A549 (cell line): ENCODE measurements around the gene DCLRE1A. TPM values are rescaled to one million over a fixed set of nuclear protein-coding genes. Genes with fewer than 3 reads are reported as not detected.
"Not testable (repeated sequence)": the region's sequence is repeated elsewhere in the genome, so short reads cannot be mapped to it uniquely, and the experiment has no call there.

Experiments used
- ATAC-seq, 2 experiments: fragments of 200-7000 bp in 1 of 2; fragments of >200 bp in 1 of 2; cut with Nextera tagmentation in 1 of 2; cut with Tn5 transposase in 1 of 2; 3 replicates each; pipeline versions ENCODE4 v1.8.0 to v1.9.1; 2018 to 2020; ENCODE audit warnings: mild to moderate bottlenecking in 1 of 2, moderate library complexity in 1 of 2
- CTCF ChIA-PET: fragments of 300-600 bp; sonication (Branson Sonifier 250); formaldehyde crosslinking; extraction: SDS; loops from one replicate; lab custom pipeline; 2021; ENCODE audit warnings: antibody characterized with exemption, inconsistent platforms; lab: Yijun Ruan, JAX
- POLR2A ChIA-PET: fragments of 350-600 bp; formaldehyde crosslinking; extraction: SDS; loops from one replicate; lab custom pipeline; 2021; ENCODE audit warnings: antibody characterized with exemption, inconsistent platforms; lab: Yijun Ruan, JAX
- DNase-seq, 2 experiments: peaks; one replicate each; pipeline versions ENCODE4 v3.0.0 to v3.0.0-alpha.2; 2011 to 2016; ENCODE audit warnings: low read depth in 1 of 2, low spot score in 1 of 2
- FAIRE-seq: peaks from 2 replicates; lab custom pipeline; 2011; peaks lifted over from hg19 to GRCh38; lab: Jason Lieb, UNC
- H3K27ac ChIP-seq, 2 experiments: fragments of >200 bp; sonication (Bioruptor Twin); formaldehyde crosslinking; 3 replicates each; pipeline ENCODE4 v1.5.1; 2016 to 2017
- H3K4me1 ChIP-seq: fragments of >200 bp; sonication (Bioruptor Twin); formaldehyde crosslinking; 3 replicates; pipeline ENCODE4 v1.6.1; 2016
- H3K4me2 ChIP-seq: fragments of >200 bp; sonication (Bioruptor Twin); formaldehyde crosslinking; 3 replicates; pipeline ENCODE4 v1.6.1; 2016
- H3K4me3 ChIP-seq: fragments of >200 bp; sonication (Bioruptor Twin); formaldehyde crosslinking; 3 replicates; pipeline ENCODE4 v1.5.1; 2016
- H3K9me3 ChIP-seq: fragments of >200 bp; sonication (Bioruptor Twin); formaldehyde crosslinking; 3 replicates; pipeline ENCODE4 v1.6.1; 2016
- CBX2 ChIP-seq: fragments of 200-600 bp; sonication (generic); IDR thresholded peaks from 2 replicates; pipeline ENCODE4 v1.6.1; 2016; ENCODE audit warnings: low read depth, mild to moderate bottlenecking, borderline replicate concordance
- CBX8 ChIP-seq: fragments of 200-600 bp; sonication (generic); IDR thresholded peaks from 2 replicates; pipeline ENCODE4 v1.6.1; 2016
- CHD4 ChIP-seq: fragments of 200-600 bp; sonication (generic); IDR thresholded peaks from 2 replicates; pipeline ENCODE4 v1.6.1; 2016; ENCODE audit warnings: antibody characterized with exemption, mild to moderate bottlenecking, borderline replicate concordance
- EHMT2 ChIP-seq: fragments of 200-600 bp; sonication (generic); IDR thresholded peaks from 2 replicates; pipeline ENCODE4 v1.6.1; 2016; ENCODE audit warnings: antibody characterized with exemption, low read depth, mild to moderate bottlenecking, moderate library complexity
- EP300 ChIP-seq, 2 experiments: fragments of >200 bp; sonication (Bioruptor Twin); formaldehyde crosslinking; IDR thresholded peaks; 2 replicates in 1 of 2; 3 replicates in 1 of 2; pipeline ENCODE4 v1.6.1; 2016 to 2017
- ESRRA ChIP-seq: fragments of 150-350 bp; IDR thresholded peaks from 2 replicates; pipeline ENCODE4 v1.6.1; 2014; ENCODE audit warnings: mild to moderate bottlenecking, low read length, borderline replicate concordance
- FOSB ChIP-seq: fragments of 250-450 bp; sonication (Bioruptor Pico); IDR thresholded peaks from 2 replicates; pipeline ENCODE4 v1.5.0; 2020; ENCODE audit warnings: mild to moderate bottlenecking, moderate library complexity
- HEYL ChIP-seq: fragments of 250-450 bp; sonication (Bioruptor Pico); IDR thresholded peaks from 2 replicates; pipeline ENCODE4 v1.8.0; 2021; ENCODE audit warnings: mild to moderate bottlenecking, moderate library complexity
- HMGXB4 ChIP-seq: fragments of 250-450 bp; sonication (Bioruptor Pico); IDR thresholded peaks from 2 replicates; pipeline ENCODE4 v1.5.0; 2021; ENCODE audit warnings: mild to moderate bottlenecking, moderate library complexity, borderline replicate concordance
- HOXA7 ChIP-seq: fragments of 250-450 bp; sonication (Bioruptor Pico); IDR thresholded peaks from 2 replicates; pipeline ENCODE4 v1.5.0; 2020; ENCODE audit warnings: mild to moderate bottlenecking, moderate library complexity
- JUN ChIP-seq, 2 experiments: fragments of >200 bp; sonication (Bioruptor Twin); formaldehyde crosslinking; IDR thresholded peaks; 2 replicates in 1 of 2; 3 replicates in 1 of 2; pipeline ENCODE4 v1.6.1; 2016 to 2017
- JUNB ChIP-seq: fragments of >200 bp; sonication (Bioruptor Twin); formaldehyde crosslinking; IDR thresholded peaks from 2 replicates; pipeline ENCODE4 v1.6.1; 2016
- MAFK ChIP-seq: fragments of 450-650 bp; IDR thresholded peaks from 2 replicates; pipeline ENCODE4 v1.6.1; 2014; ENCODE audit not compliant: partially characterized antibody
- MAX ChIP-seq: IDR thresholded peaks from 2 replicates; pipeline ENCODE4 v1.6.1; 2012
- MYC ChIP-seq: IDR thresholded peaks from 2 replicates; pipeline ENCODE4 v1.6.1; 2012; ENCODE audit warnings: mild to moderate bottlenecking, inconsistent platforms, low read length, improper control_type of control experiment, borderline replicate concordance
- NFE2L2 ChIP-seq: fragments of 150-350 bp; conservative IDR thresholded peaks from 2 replicates; pipeline ENCODE4 v1.6.1; 2014; ENCODE audit warnings: low read length
- PBX3 ChIP-seq: IDR thresholded peaks from 2 replicates; pipeline ENCODE4 v1.6.1; 2012
- PHF8 ChIP-seq: fragments of 200-600 bp; sonication (generic); IDR thresholded peaks from 2 replicates; pipeline ENCODE4 v1.6.1; 2016; ENCODE audit warnings: low read depth, mild to moderate bottlenecking, antibody characterized with exemption, moderate library complexity, borderline replicate concordance
- RARB ChIP-seq: fragments of 250-450 bp; sonication (Bioruptor Pico); IDR thresholded peaks from 2 replicates; pipeline ENCODE4 v1.8.0; 2021; ENCODE audit warnings: mild to moderate bottlenecking, moderate library complexity
- RCOR1 ChIP-seq: fragments of 150-350 bp; IDR thresholded peaks from 2 replicates; pipeline ENCODE4 v1.6.1; 2014; ENCODE audit warnings: antibody characterized with exemption, low read length, low read depth
- RNF2 ChIP-seq: fragments of 200-600 bp; sonication (generic); IDR thresholded peaks from 2 replicates; pipeline ENCODE4 v1.6.1; 2016; ENCODE audit warnings: low read depth, mild to moderate bottlenecking, antibody characterized with exemption, moderate library complexity, borderline replicate concordance
- SREBF2 ChIP-seq: fragments of 450-650 bp; IDR thresholded peaks from 2 replicates; pipeline ENCODE4 v1.6.1; 2014; ENCODE audit warnings: mild to moderate bottlenecking, moderate library complexity
- TP53 ChIP-seq: fragments of 250-450 bp; sonication (Bioruptor Pico); IDR thresholded peaks from 2 replicates; pipeline ENCODE4 v1.5.0; 2021; ENCODE audit warnings: mild to moderate bottlenecking, moderate library complexity
- ZNF302 ChIP-seq: fragments of 250-450 bp; sonication (Bioruptor Pico); IDR thresholded peaks from 2 replicates; pipeline ENCODE4 v1.9.0; 2021; ENCODE audit warnings: inconsistent platforms, mild to moderate bottlenecking, moderate library complexity
- WGBS: methylation state at CpG from one replicate; pipeline ENCODE4 v1.1.6; 2017; ENCODE audit errors: missing lambda C conversion rate; 5-methylcytosine and 5-hydroxymethylcytosine counted together
- polyA plus RNA-seq, 4 experiments: library from polyadenylated mRNA; depleted of rRNA in 3 of 4; stranded (reverse); fragments of >200 nt; fragmentation: RNase III in 1 of 4; extraction: RNeasy Plus Mini Kit Qiagen cat#74134 plus additional on column Dnase treatment in 1 of 4; gene quantifications; 2 replicates in 3 of 4; 3 replicates in 1 of 4; pipeline ENCODE4 v1.2.3, GENCODE V29; 2011 to 2017

The DCLRE1A gene
- polyA plus RNA-seq, 2 of the 4 experiments (the other 2 are of a cell fraction): 11.8 to 26.8 TPM

- no peak overlapping the region for H3K27ac ChIP-seq
These were observed 7.8 kb downstream of the DCLRE1A start for GRCh38 chr10:113846036-113846435.

GRCh38 chr10:113843972-113844485 lies 9.9 kb downstream of the DCLRE1A start:
- H3K4me2 ChIP-seq: no peak overlapping the region
- no peak overlapping the region for H3K27ac ChIP-seq
- H3K9me3 ChIP-seq: no peaks in the 10 kb centered on the region
- no peak for ATAC-seq
- no peak for FAIRE-seq
- no peak for DNase-seq
- no peak overlapping the region for H3K4me3 ChIP-seq
- TF ChIP-seq CBX8 (no peak), JUNB (no peak), RNF2 (no peak), TP53 (no peak), HEYL (CRISPR knock-in tag) (no peak), PBX3 (no peak), ZNF302 (no peak), FOSB (CRISPR knock-in tag) (no peak), EP300 (IDR thresholded peaks at IDR 0.05) (no peak), CBX2 (no peak), NFE2L2 (no peak), RARB (no peak), HMGXB4 (CRISPR knock-in tag) (no peak), MAFK (no peak), RCOR1 (no peak)
- POLR2A ChIA-PET: no interaction called here
- CTCF ChIA-PET: interaction anchor here (1.1 kb wide), 1 partner anchor 108 kb away, joined by 3 read pairs; no protein-coding TSS in a partner anchor
- no peaks in the 10 kb centered on the region for H3K4me1 ChIP-seq
- WGBS: 90% methylated on average over 6 of the region's 6 CpGs

More at GRCh38 chr10:113846036-113846435, 7.8 kb downstream of the DCLRE1A start:
- Histone ChIP-seq H3K4me2 (no peak overlapping the region), H3K4me3 (no peak overlapping the region), H3K9me3 (no peaks in the 10 kb centered on the region), H3K4me1 (peaks cover 2% of the 10 kb centered on the region; the same call in 1 of the 3 replicates)
- ChIA-PET POLR2A (no interaction called here), CTCF (no interaction called here)
- no peak for DNase-seq
- 91% methylated on average over 2 of the region's 2 CpGs for WGBS
- no peak for ATAC-seq
- TF ChIP-seq JUN (IDR thresholded peaks at IDR 0.05) (no peak), ESRRA (no peak), MAX (no peak)
- FAIRE-seq: no peak

- no peak for FAIRE-seq
- no peaks in the 10 kb centered on the region for H3K9me3 ChIP-seq
- TF ChIP-seq CHD4: no peak
- no peak for TF ChIP-seq EHMT2
- no peak for TF ChIP-seq SREBF2
- TF ChIP-seq PHF8: no peak
- no peak for TF ChIP-seq PBX3
- no peak for TF ChIP-seq HEYL (CRISPR knock-in tag)
- no peak for TF ChIP-seq MYC
- TF ChIP-seq HOXA7: no peak
- DNase-seq: no peak
- no peak overlapping the region for H3K4me2 ChIP-seq
- WGBS: 92% methylated on average over 1 of the region's 1 CpG
- no peak overlapping the region for H3K27ac ChIP-seq
- no peak overlapping the region for H3K4me3 ChIP-seq
- H3K4me1 ChIP-seq: no peaks in the 10 kb centered on the region
- ChIA-PET POLR2A (no interaction called here), CTCF (no interaction called here)
- ATAC-seq: no peak
These were observed 11.7 kb downstream of the DCLRE1A start for GRCh38 chr10:113842171-113842570.

- POLR2A ChIA-PET, ATAC-seq, H3K27ac ChIP-seq, H3K9me3 ChIP-seq, H3K4me1 ChIP-seq, FAIRE-seq, H3K4me2 ChIP-seq, H3K4me3 ChIP-seq, DNase-seq, CTCF ChIA-PET: not testable (repeated sequence)
- WGBS: 93% methylated on average over 10 of the region's 10 CpGs
These were observed 25.3 kb downstream of the DCLRE1A start for GRCh38 chr10:113828567-113828966.
